ENCODE data around the gene NPPA.

The NPPA gene

GRCh38 chr1:11841245-11842153 is 6.1 kb downstream of the NPPA start:
- DNase-seq: no peak

GRCh38 chr1:11839727-11840705 is 7.6 kb downstream of the NPPA start:
- DNase-seq: no peak

GRCh38 chr1:11838349-11839272 is 9.0 kb downstream of the NPPA start:
- peak; percentile 89 for DNase-seq

- DNase-seq: no peak
These were observed 9.7 kb downstream of the NPPA start for GRCh38 chr1:11837767-11838348.

- DNase-seq: no peak
These were observed 10.4 kb downstream of the NPPA start for GRCh38 chr1:11836955-11837766.

GRCh38 chr1:11835441-11836225 is 11.9 kb downstream of the NPPA start:
- no peak for DNase-seq

- no peak for DNase-seq
These were observed 13.7 kb downstream of the NPPA start for GRCh38 chr1:11833900-11834299.

- no peak for DNase-seq
These were observed 14.1 kb downstream of the NPPA start for GRCh38 chr1:11833497-11833896.

GRCh38 chr1:11831945-11832725 is 15.4 kb downstream of the NPPA start:
- no peak for DNase-seq

- no peak for DNase-seq
These were observed 19.1 kb downstream of the NPPA start for GRCh38 chr1:11828511-11828910.

GRCh38 chr1:11826946-11827345 is 20.6 kb downstream of the NPPA start:
- no peak for DNase-seq

- no peak for DNase-seq
These were observed 22.5 kb downstream of the NPPA start for GRCh38 chr1:11825131-11825530.

GRCh38 chr1:11823366-11824137 is 24.0 kb downstream of the NPPA start:
- no peak for DNase-seq

- no peak for DNase-seq
These were observed 25.5 kb downstream of the NPPA start for GRCh38 chr1:11822091-11822490.

GRCh38 chr1:11817192-11817591 is 30.4 kb downstream of the NPPA start:
- no peak for DNase-seq

- DNase-seq: no peak
These were observed 34.6 kb downstream of the NPPA start for GRCh38 chr1:11813021-11813420.

GRCh38 chr1:11807133-11807532 is 40.5 kb downstream of the NPPA start:
- no peak for DNase-seq

GRCh38 chr1:11806307-11806936 is 41.2 kb downstream of the NPPA start:
- DNase-seq: no peak

Measured in activated CD8-positive, alpha-beta memory T cell treated with anti-CD3 and anti-CD28 coated beads, Interleukin-2, amount 50 U/mL, for 48 hours (primary cell).